NCI-H2081 (cell line): ENCODE data around the gene KCNMA1.

ENCODE experiments used
- DNase-seq, 2 experiments: peaks; one replicate each; lab custom pipeline; 2025; lab: John Stamatoyannopoulos, UW

KCNMA1 gene

GRCh38 chr10:77079592-77080300 lies 557.9 kb downstream of the KCNMA1 start:
- no peak for DNase-seq

GRCh38 chr10:77077316-77077945 lies 560.2 kb downstream of the KCNMA1 start:
- no peak for DNase-seq

GRCh38 chr10:77075926-77076325 lies 561.7 kb downstream of the KCNMA1 start:
- no peak for DNase-seq

GRCh38 chr10:77074104-77074624 lies 563.4 kb downstream of the KCNMA1 start:
- DNase-seq: no peak

GRCh38 chr10:77073663-77073960 lies 564.0 kb downstream of the KCNMA1 start:
- DNase-seq: no peak

GRCh38 chr10:77072836-77073662 lies 564.6 kb downstream of the KCNMA1 start:
- DNase-seq: no peak

GRCh38 chr10:77072361-77072835 lies 565.2 kb downstream of the KCNMA1 start:
- no peak for DNase-seq

- DNase-seq: no peak
Observed at GRCh38 chr10:77071956-77072355, 565.7 kb downstream of the KCNMA1 start.

- DNase-seq: no peak
Observed at GRCh38 chr10:77071001-77071511, 566.6 kb downstream of the KCNMA1 start.

GRCh38 chr10:77070346-77070745 lies 567.3 kb downstream of the KCNMA1 start:
- DNase-seq: no peak

- DNase-seq: no peak
Observed at GRCh38 chr10:77068969-77069368, 568.6 kb downstream of the KCNMA1 start.

GRCh38 chr10:77068272-77068671 lies 569.3 kb downstream of the KCNMA1 start:
- DNase-seq: no peak

- no peak for DNase-seq
Observed at GRCh38 chr10:77062381-77062780, 575.2 kb downstream of the KCNMA1 start.

GRCh38 chr10:77060913-77061312 lies 576.7 kb downstream of the KCNMA1 start:
- DNase-seq: no peak

- no peak for DNase-seq
Observed at GRCh38 chr10:77056650-77057049, 581.0 kb downstream of the KCNMA1 start.

GRCh38 chr10:77052593-77052992 lies 585.0 kb downstream of the KCNMA1 start:
- DNase-seq: no peak

GRCh38 chr10:77051837-77052236 lies 585.8 kb downstream of the KCNMA1 start:
- DNase-seq: no peak

- no peak for DNase-seq
Observed at GRCh38 chr10:77049896-77050295, 587.7 kb downstream of the KCNMA1 start.

- no peak for DNase-seq
Observed at GRCh38 chr10:77049146-77049545, 588.5 kb downstream of the KCNMA1 start.

GRCh38 chr10:77045085-77045484 lies 592.5 kb downstream of the KCNMA1 start:
- DNase-seq: peak in 1 of 2 experiments; percentile 22

- DNase-seq: no peak
Observed at GRCh38 chr10:77043420-77043763, 594.2 kb downstream of the KCNMA1 start.

GRCh38 chr10:77042706-77043419 lies 594.7 kb downstream of the KCNMA1 start:
- DNase-seq: no peak
